GM10248 (cell line): ENCODE results near the gene EHHADH.
A peak's percentile ranks its signal among the peaks of the same experiment; 100 is the strongest.

Source experiments
- CTCF ChIA-PET: fragments of 300-600 bp; sonication (Branson Sonifier 250); formaldehyde crosslinking; extraction: SDS; loops from one replicate; lab custom pipeline; 2021; ENCODE audit warnings: antibody characterized with exemption; lab: Yijun Ruan, JAX
- POLR2A ChIA-PET: fragments of 350-650 bp; sonication (Branson Sonifier 250); formaldehyde crosslinking; extraction: SDS; loops from one replicate; lab custom pipeline; 2020; ENCODE audit warnings: antibody characterized with exemption; lab: Yijun Ruan, JAX
- DNase-seq: peaks from one replicate; pipeline ENCODE4 v3.0.0; 2012; ENCODE audit errors: extremely low spot score
- TF ChIP-seq, protein P1 (sequence below): IDR thresholded peaks from 2 replicates; pipeline ENCODE4 v1.5.1; 2012; ENCODE audit warnings: mild to moderate bottlenecking, low read depth; ENCODE audit errors: extremely low read depth, missing control alignments, control extremely low read depth

Gene EHHADH

DNA sequence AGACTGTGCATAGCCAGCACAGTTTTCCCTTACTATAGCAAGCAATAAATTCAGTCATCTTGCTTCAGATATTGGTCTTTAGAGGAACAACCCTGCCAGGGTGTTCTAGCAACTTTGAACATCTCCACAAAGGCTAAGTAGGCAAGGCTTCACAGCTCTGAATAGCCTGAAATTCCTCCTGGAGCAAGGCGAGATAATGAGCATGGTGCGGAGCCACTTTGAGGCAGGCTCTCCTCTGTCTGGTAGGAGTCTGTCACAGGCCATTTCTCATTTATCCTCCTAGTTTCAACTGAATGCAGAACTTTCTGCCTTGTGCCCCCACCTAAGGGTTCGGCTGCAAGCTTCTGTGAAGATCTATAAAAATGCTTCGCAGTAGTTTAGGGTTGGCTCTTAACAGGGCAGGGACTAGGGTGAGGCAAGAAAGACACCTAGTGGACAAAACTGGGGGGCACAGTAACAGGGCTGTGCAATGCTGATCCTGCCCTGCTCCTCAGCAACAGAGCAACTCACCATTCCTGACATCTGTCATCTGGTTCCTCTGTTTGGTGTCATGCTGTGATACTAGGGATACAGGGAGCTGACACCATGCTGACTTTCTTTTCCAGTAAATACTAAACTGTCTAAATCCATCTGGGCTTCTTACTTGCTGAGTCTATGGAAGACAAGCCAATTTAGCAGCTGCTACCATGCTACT is 16.6 kb upstream of the EHHADH start:
- DNase-seq, result no peak
- POLR2A ChIA-PET, result no interaction called here

DNA sequence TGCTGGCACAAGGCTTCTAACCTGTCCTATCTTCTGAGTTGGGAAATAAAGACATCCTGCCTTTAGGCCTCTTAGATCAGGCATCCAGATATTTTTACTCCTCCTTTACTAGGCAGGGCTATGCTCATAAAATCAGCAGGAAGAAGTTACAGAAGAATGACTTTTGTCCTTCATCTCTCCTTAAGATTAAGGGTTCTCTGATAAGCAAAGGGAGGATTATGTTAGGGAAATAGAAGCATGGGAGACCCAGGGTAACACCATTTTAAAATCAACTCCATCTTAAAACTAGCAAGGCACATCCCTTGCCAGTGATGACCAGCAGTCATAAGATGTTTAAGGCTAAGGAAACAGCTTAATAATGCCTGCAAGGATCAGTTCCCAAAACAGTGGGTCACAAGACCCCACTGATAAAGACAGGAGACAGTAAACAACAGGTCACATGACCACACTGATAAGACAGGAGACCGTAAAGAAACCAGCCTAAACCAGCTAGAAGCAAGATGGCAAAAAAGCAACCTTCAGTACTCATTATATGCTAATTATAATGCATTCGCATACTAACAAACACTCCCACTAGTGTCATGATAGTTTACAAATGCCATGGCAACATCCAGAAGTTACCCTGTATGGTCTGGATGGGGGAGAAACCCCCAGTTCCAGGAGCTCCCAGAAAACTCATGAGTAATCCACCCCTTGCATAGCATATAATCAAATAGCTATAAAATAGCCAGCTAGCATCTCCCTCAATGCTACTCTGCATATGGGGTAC is 14.5 kb upstream of the EHHADH start:
- ChIA-PET POLR2A (no interaction called here), CTCF (interaction anchor here (1.1 to 2.6 kb wide), 3 partner anchors 12 to 40 kb away, joined by 3 to 6 read pairs (median 4); no protein-coding TSS in a partner anchor)
- TF ChIP-seq, protein P1, sequence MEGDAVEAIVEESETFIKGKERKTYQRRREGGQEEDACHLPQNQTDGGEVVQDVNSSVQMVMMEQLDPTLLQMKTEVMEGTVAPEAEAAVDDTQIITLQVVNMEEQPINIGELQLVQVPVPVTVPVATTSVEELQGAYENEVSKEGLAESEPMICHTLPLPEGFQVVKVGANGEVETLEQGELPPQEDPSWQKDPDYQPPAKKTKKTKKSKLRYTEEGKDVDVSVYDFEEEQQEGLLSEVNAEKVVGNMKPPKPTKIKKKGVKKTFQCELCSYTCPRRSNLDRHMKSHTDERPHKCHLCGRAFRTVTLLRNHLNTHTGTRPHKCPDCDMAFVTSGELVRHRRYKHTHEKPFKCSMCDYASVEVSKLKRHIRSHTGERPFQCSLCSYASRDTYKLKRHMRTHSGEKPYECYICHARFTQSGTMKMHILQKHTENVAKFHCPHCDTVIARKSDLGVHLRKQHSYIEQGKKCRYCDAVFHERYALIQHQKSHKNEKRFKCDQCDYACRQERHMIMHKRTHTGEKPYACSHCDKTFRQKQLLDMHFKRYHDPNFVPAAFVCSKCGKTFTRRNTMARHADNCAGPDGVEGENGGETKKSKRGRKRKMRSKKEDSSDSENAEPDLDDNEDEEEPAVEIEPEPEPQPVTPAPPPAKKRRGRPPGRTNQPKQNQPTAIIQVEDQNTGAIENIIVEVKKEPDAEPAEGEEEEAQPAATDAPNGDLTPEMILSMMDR, result no peak
- no peak for DNase-seq

More for the DNA sequence above, 16.6 kb upstream of the EHHADH start:
- TF ChIP-seq, protein P1, result peak; percentile 16
- CTCF ChIA-PET, result interaction anchor here (1.0 to 2.6 kb wide), 5 partner anchors 8 to 48 kb away, joined by 3 to 6 read pairs (median 4); no protein-coding TSS in a partner anchor

DNA sequence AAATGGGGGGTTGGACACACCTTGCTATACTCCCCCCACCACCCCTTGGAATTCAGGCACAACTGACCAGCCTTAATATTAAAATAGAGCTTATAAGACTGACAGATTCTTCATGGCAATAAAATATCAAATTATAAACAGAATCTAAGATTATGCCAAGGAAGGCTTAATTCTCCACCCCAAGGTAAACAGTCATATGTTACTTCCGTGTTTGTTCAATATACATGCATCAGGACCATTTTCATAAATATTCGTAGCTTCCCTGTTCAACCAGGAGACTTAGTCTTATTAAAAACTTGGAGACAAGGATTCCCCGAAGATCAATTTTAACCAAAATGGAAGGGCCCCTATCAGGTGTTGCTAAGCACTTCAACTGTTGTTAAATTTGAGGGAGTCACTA is 13.3 kb upstream of the EHHADH start:
- ChIA-PET POLR2A (no interaction called here), CTCF (interaction anchor here (1.1 to 1.7 kb wide), 2 partner anchors 13 to 41 kb away, joined by 3 to 4 read pairs; no protein-coding TSS in a partner anchor)
- no peak for DNase-seq
- TF ChIP-seq, protein P1, result no peak

DNA sequence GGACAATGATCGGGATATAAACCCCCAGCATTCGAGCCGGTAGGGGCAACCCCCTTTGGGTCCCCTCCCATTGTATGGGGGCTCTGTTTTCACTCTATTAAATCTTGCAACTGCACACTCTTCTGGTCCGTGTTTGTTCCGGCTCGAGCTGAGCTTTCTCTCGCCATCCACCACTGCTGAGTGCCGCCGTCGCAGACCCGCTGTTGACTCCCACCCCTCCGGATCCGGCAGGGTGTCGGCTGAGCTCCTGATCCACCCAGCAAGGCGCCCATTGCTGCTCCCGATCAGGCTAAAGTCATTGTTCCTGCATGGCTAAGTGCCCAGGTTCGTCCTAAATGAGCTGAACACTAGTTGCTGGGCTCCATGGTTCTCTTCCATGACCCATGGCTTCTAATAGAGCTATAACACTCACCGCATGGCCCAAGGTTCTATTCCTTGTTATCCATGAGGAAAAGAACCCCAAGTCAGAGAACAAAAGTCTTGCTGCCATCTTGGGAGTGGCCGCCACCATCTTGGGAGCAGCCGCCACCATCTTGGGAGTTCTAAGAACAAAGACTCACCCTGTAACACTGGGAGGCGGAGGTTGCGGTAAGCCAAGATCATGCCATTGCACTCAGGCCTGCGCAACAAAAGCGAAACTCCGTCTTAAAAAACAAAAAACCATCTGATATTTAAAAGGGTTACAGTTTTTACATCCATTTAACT is 11.2 kb upstream of the EHHADH start:
- TF ChIP-seq, protein P1, result no peak
- DNase-seq, result no peak
- ChIA-PET CTCF (no interaction called here), POLR2A (no interaction called here)

DNA sequence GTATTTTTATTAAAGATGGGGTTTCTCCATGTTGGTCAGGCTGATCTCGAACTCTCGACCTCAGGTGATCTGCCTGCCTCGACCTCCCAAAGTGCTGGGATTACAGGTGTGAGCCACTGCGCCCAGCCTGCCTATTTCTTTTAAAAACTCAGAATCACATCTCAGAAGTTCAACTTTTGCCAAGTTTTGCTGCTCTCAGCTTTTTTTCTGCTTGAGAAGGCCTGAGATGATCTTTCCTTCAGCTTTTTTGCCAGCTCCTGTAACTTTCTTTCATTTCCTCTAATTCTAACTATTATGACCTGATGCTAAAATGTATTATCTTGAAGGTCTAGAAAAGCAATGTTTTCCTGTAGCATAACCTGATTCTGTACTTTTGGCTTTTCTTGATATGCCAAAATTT is 9.6 kb upstream of the EHHADH start:
- TF ChIP-seq, protein P1, result no peak
- ChIA-PET CTCF (no interaction called here), POLR2A (no interaction called here)
- DNase-seq, result no peak

DNA sequence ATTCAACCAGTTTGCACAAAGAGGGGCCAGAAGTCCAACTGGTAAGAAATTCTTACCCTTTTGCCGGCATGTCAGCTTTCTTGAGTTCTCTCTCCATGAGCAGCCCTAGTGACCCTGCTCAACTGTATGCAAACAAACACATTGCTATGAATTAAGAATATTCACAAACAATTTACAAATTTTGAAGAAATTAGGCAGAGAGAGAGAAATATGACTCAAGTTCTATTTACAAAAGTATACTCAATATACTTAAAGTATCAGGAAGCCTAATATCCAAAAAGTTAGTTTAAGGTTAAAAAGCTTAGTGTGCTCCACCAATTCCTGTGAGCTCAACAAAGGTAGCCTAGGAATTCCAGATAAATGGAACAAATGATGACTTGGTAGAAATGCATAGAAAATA is 3.5 kb upstream of the EHHADH start:
- TF ChIP-seq, protein P1, result no peak
- POLR2A ChIA-PET, result no interaction called here
- CTCF ChIA-PET, result interaction anchor here (1.1 kb wide), 1 partner anchor 51 kb away, joined by 3 read pairs; no protein-coding TSS in a partner anchor
- DNase-seq, result no peak
